ENCODE data around the gene STK11IP.

The STK11IP gene

DNA sequence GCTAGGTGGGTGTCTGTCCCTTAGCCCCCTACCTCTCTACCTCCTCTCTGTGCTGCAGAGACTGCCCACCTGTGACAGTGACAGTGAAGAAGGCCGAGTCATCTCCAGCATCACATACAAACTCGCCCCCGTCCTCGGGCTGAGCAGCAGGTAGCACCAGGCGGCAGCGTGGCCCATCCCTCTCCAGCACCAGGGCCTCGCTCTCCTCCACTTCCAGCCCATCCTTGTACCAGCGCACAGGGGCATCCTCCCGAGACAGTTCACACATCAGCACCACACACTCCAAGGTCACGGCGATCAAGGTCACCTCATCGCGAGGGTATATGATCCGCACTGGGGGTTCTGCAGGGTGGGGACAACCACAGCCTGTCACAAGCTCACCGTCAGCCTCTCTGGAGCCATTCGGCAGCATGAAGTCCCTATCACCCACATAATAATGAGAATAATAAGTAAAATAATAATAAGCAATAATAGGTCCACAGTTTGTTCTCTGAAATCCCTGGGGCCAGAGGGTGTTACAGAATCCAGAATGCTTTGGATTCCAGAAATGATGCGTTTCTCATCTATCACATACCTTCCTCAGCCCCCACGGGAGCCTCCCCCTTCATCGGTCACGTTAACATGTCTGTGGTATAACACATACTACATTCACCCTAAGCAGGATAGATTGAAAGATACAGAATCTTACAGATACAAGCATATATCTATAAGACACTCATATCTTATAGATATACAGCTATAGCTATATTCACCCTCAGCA lies 38.3 kb upstream of the STK11IP start:
- no peak overlapping the region for H3K4me2 ChIP-seq (ENCODE audit: low read length)
- peaks cover 65 to 71% of the 10 kb centered on the region in 2 experiments for H3K36me3 ChIP-seq (ENCODE audit: control insufficient read depth in 1 of 2, insufficient read depth in 2 of 2, low read length in 2 of 2)
- H3K79me1 ChIP-seq (ENCODE audit: low read length) = peaks cover 11% of the 10 kb centered on the region
- DNase-seq = peak in 1 of 2 donors; percentile 48
- H4K12ac ChIP-seq (ENCODE audit: low read depth, low read length) = no peak overlapping the region
- H4K8ac ChIP-seq (ENCODE audit: low read depth, low read length) = no peak overlapping the region
- no peak overlapping the region for H3K14ac ChIP-seq (ENCODE audit: low read length)
- no peak overlapping the region for H2BK5ac ChIP-seq (ENCODE audit: low read depth, low read length, poor library complexity)
- H3K79me2 ChIP-seq (ENCODE audit: control insufficient read depth, insufficient read depth, low read length, poor library complexity) = no peaks in the 10 kb centered on the region
- no peak overlapping the region for H3K4me3 ChIP-seq (ENCODE audit: low read depth, low read length)
- WGBS (ENCODE audit: extremely low coverage, insufficient coverage, insufficient read length) = no CpG with 5 or more reads among the region's 20 CpGs
- H2BK120ac ChIP-seq (ENCODE audit: insufficient read depth, low read length, poor library complexity) = no peak overlapping the region
- H3K4me1 ChIP-seq (ENCODE audit: control insufficient read depth in 1 of 2, insufficient read depth in 2 of 2, low read length in 2 of 2) = peaks cover 22% of the 10 kb centered on the region in 2 experiments
- H3K27ac ChIP-seq (ENCODE audit: low read depth, low read length) = no peak overlapping the region
- H3K27me3 ChIP-seq (ENCODE audit: insufficient read depth, low read length) = no peaks in the 10 kb centered on the region
- H2BK12ac ChIP-seq (ENCODE audit: low read length) = no peak overlapping the region
- no peak overlapping the region for H4K91ac ChIP-seq (ENCODE audit: low read depth, low read length)
- no peak overlapping the region for H2AFZ ChIP-seq (ENCODE audit: insufficient read depth, low read length, poor library complexity)
- H3K9ac ChIP-seq (ENCODE audit: low read length) = no peak overlapping the region
- H3K4ac ChIP-seq (ENCODE audit: low read depth, low read length) = no peak overlapping the region
- no peak overlapping the region for H2AK5ac ChIP-seq (ENCODE audit: low read length)
- H3K9me3 ChIP-seq (ENCODE audit: insufficient read depth, low read depth, low read length) = no peaks in the 10 kb centered on the region
- no peak overlapping the region for H3K23ac ChIP-seq (ENCODE audit: low read length)
- H3K18ac ChIP-seq (ENCODE audit: low read length) = no peak overlapping the region

DNA sequence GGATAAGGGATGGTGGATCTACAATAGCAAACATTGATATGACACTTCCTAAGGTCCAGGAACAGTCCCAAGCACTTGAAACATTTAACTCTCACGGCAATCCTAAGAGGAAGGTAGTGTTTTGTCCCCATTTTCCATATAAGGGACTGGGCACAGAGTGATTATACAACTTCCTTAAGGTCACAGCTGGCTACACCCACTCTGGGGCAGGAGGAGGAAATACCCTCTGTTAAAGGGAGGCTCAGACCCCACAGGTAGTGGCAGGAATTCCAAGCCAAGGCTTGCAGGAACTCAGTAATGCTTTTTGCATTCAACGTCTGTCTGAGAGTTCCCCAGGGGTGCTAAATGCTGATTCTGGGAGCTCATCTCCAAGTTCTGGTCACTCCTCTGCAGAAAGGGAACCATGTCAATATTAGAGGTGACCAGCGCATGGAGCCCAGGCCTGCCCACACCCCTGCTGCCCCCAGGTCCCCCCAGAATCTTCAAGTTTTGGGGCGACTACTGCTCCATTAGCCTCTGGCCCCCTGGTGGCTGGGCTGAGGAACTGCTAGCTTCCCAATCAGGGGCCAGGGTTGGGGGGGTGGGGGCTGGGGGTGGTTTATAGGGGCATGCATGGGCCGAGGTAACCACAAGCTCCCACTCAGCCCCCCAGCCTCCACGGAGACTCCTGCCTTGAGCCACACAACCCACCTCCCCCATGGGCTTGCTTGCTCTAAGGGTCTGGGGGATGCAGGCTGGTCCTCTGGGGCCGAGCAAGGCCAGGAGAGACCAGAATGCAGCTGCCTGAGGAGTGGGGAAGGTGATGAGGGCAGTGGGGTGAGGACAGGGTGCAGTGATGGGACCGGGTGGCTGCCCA lies 37.4 kb upstream of the STK11IP start:
- Histone ChIP-seq H4K12ac (ENCODE audit: low read depth, low read length) (no peak overlapping the region), H2BK5ac (ENCODE audit: low read depth, low read length, poor library complexity) (no peak overlapping the region), H2AK5ac (ENCODE audit: low read length) (no peak overlapping the region), H3K79me2 (ENCODE audit: control insufficient read depth, insufficient read depth, low read length, poor library complexity) (no peaks in the 10 kb centered on the region), H3K79me1 (ENCODE audit: low read length) (peaks cover 11% of the 10 kb centered on the region), H4K91ac (ENCODE audit: low read depth, low read length) (peak overlapping the region; percentile 1), H3K9ac (ENCODE audit: low read length) (no peak overlapping the region), H4K8ac (ENCODE audit: low read depth, low read length) (no peak overlapping the region), H3K4me3 (ENCODE audit: low read depth, low read length) (no peak overlapping the region), H3K14ac (ENCODE audit: low read length) (no peak overlapping the region), H3K4me1 (ENCODE audit: control insufficient read depth in 1 of 2, insufficient read depth in 2 of 2, low read length in 2 of 2) (peaks cover 22% of the 10 kb centered on the region in 2 experiments), H2BK120ac (ENCODE audit: insufficient read depth, low read length, poor library complexity) (no peak overlapping the region), H3K27me3 (ENCODE audit: insufficient read depth, low read length) (no peaks in the 10 kb centered on the region), H3K18ac (ENCODE audit: low read length) (no peak overlapping the region), H2AFZ (ENCODE audit: insufficient read depth, low read length, poor library complexity) (no peak overlapping the region), H3K4me2 (ENCODE audit: low read length) (no peak overlapping the region), H3K9me3 (ENCODE audit: insufficient read depth, low read depth, low read length) (no peaks in the 10 kb centered on the region), H3K23ac (ENCODE audit: low read length) (no peak overlapping the region), H3K36me3 (ENCODE audit: control insufficient read depth in 1 of 2, insufficient read depth in 2 of 2, low read length in 2 of 2) (peaks cover 70 to 75% of the 10 kb centered on the region in 2 experiments), H3K4ac (ENCODE audit: low read depth, low read length) (no peak overlapping the region), H3K27ac (ENCODE audit: low read depth, low read length) (no peak overlapping the region), H2BK12ac (ENCODE audit: low read length) (no peak overlapping the region)
- no peak for DNase-seq
- no CpG with 5 or more reads among the region's 8 CpGs for WGBS (ENCODE audit: extremely low coverage, insufficient coverage, insufficient read length)

DNA sequence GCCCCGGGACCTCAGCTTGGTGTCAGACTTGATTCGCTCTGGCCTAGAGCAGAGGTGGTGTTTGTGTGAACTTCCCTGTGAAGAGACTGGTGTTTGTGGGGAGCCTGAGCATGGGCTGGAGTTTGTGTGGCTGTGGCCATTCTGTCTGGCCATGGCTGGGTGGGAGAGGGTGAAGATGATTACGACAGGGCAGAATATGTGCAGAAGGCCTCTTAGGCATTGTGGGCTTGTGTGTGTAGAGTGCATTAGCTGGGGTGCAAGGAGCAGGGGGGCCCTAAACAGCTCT lies 36.8 kb upstream of the STK11IP start:
- Histone ChIP-seq H3K4me2 (ENCODE audit: low read length) (no peak overlapping the region), H2BK5ac (ENCODE audit: low read depth, low read length, poor library complexity) (peak overlapping the region; percentile 8), H3K18ac (ENCODE audit: low read length) (peak overlapping the region; percentile 40), H3K4ac (ENCODE audit: low read depth, low read length) (no peak overlapping the region), H3K9ac (ENCODE audit: low read length) (no peak overlapping the region), H3K4me3 (ENCODE audit: low read depth, low read length) (peak overlapping the region; percentile 1), H3K14ac (ENCODE audit: low read length) (peak overlapping the region; percentile 13), H4K91ac (ENCODE audit: low read depth, low read length) (peak overlapping the region; percentile 16), H2BK12ac (ENCODE audit: low read length) (peak overlapping the region; percentile 43), H3K23ac (ENCODE audit: low read length) (no peak overlapping the region), H2AK5ac (ENCODE audit: low read length) (peak overlapping the region; percentile 16), H3K79me2 (ENCODE audit: control insufficient read depth, insufficient read depth, low read length, poor library complexity) (no peaks in the 10 kb centered on the region), H2AFZ (ENCODE audit: insufficient read depth, low read length, poor library complexity) (no peak overlapping the region), H3K36me3 (ENCODE audit: control insufficient read depth in 1 of 2, insufficient read depth in 2 of 2, low read length in 2 of 2) (peaks cover 74 to 76% of the 10 kb centered on the region in 2 experiments), H4K12ac (ENCODE audit: low read depth, low read length) (no peak overlapping the region), H3K27ac (ENCODE audit: low read depth, low read length) (peak overlapping the region; percentile 67), H4K8ac (ENCODE audit: low read depth, low read length) (peak overlapping the region; percentile 3), H3K4me1 (ENCODE audit: control insufficient read depth in 1 of 2, insufficient read depth in 2 of 2, low read length in 2 of 2) (peaks cover 22% of the 10 kb centered on the region in 2 experiments), H3K27me3 (ENCODE audit: insufficient read depth, low read length) (no peaks in the 10 kb centered on the region), H2BK120ac (ENCODE audit: insufficient read depth, low read length, poor library complexity) (peak overlapping the region; percentile 12), H3K79me1 (ENCODE audit: low read length) (peaks cover 11% of the 10 kb centered on the region), H3K9me3 (ENCODE audit: insufficient read depth, low read depth, low read length) (peaks cover under 1% of the 10 kb centered on the region)
- no CpG with 5 or more reads among the region's 3 CpGs for WGBS (ENCODE audit: extremely low coverage, insufficient coverage, insufficient read length)
- DNase-seq = no peak

DNA sequence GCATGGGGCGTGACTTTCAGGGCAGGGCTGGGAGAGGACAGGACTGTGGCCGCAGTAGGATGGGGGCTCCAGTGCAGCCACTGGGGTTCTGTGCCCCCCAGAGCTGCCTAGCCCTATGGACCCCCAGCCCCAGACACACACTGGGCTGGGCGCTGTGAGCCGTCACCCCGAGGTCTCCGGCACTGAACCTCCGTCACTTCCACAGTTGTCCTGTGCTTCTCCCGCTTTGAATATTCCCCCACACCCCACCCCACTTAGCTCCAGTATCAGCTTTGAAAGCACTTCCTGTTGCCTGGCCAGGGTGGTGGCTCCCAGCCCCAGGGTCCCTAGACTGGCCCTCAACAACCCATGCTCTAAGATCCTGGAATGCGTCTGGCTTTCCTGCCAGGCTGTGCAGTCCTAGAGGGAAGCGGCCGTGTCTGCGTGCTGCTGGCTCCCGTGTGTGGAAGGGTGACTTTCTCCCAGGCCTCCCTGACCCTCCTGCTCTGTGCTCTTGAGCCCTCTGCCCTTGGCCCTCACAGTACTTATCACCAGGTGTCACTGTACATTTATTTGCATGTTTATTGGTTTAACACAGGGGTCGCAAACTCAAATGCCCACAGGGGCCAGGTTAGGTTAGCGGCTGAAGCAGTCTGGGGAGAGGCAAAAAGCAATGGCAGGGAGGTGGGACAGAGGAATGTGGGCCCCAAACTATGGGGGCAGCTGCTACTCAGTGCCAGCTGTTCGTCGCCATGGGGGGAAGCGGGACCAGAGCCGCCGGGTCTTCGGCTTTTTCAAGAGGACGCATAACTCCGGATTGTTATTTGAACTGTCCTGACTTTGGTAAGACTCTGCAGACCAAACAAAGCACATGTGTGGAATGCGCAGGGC lies 36.2 kb upstream of the STK11IP start:
- peak overlapping the region; percentile 13 for H3K14ac ChIP-seq (ENCODE audit: low read length)
- no peak overlapping the region for H2AFZ ChIP-seq (ENCODE audit: insufficient read depth, low read length, poor library complexity)
- no peaks in the 10 kb centered on the region for H3K27me3 ChIP-seq (ENCODE audit: insufficient read depth, low read length)
- H3K18ac ChIP-seq (ENCODE audit: low read length) = peak overlapping the region; percentile 40
- peak overlapping the region; percentile 8 for H2BK5ac ChIP-seq (ENCODE audit: low read depth, low read length, poor library complexity)
- H3K4me2 ChIP-seq (ENCODE audit: low read length) = no peak overlapping the region
- no peak overlapping the region for H3K23ac ChIP-seq (ENCODE audit: low read length)
- H2BK120ac ChIP-seq (ENCODE audit: insufficient read depth, low read length, poor library complexity) = peak overlapping the region; percentile 12
- H3K9me3 ChIP-seq (ENCODE audit: insufficient read depth, low read depth, low read length) = peaks cover 1% of the 10 kb centered on the region
- no peak overlapping the region for H4K12ac ChIP-seq (ENCODE audit: low read depth, low read length)
- peaks cover 71 to 76% of the 10 kb centered on the region in 2 experiments for H3K36me3 ChIP-seq (ENCODE audit: control insufficient read depth in 1 of 2, insufficient read depth in 2 of 2, low read length in 2 of 2)
- no peaks in the 10 kb centered on the region for H3K79me2 ChIP-seq (ENCODE audit: control insufficient read depth, insufficient read depth, low read length, poor library complexity)
- H4K91ac ChIP-seq (ENCODE audit: low read depth, low read length) = peak overlapping the region; percentile 16
- peak overlapping the region; percentile 16 for H2AK5ac ChIP-seq (ENCODE audit: low read length)
- H4K8ac ChIP-seq (ENCODE audit: low read depth, low read length) = peak overlapping the region; percentile 3
- H3K9ac ChIP-seq (ENCODE audit: low read length) = no peak overlapping the region
- peak overlapping the region; percentile 1 for H3K4me3 ChIP-seq (ENCODE audit: low read depth, low read length)
- no peak for DNase-seq
- peaks cover 11% of the 10 kb centered on the region for H3K79me1 ChIP-seq (ENCODE audit: low read length)
- H3K4ac ChIP-seq (ENCODE audit: low read depth, low read length) = no peak overlapping the region
- peak overlapping the region; percentile 67 for H3K27ac ChIP-seq (ENCODE audit: low read depth, low read length)
- no CpG with 5 or more reads among the region's 24 CpGs for WGBS (ENCODE audit: extremely low coverage, insufficient coverage, insufficient read length)
- H2BK12ac ChIP-seq (ENCODE audit: low read length) = peak overlapping the region; percentile 43
- H3K4me1 ChIP-seq (ENCODE audit: control insufficient read depth in 1 of 2, insufficient read depth in 2 of 2, low read length in 2 of 2) = peaks cover 22% of the 10 kb centered on the region in 2 experiments

Measured in trophoblast cell (in vitro differentiated cells and primary cell).